Osteoblast (primary cell): ENCODE data around the gene FUS. TPM values are rescaled to one million over a fixed set of nuclear protein-coding genes. Genes with fewer than 3 reads are reported as not detected.

Source experiments
- DNase-seq: peaks from one replicate; pipeline ENCODE4 v3.0.0; 2011; ENCODE audit warnings: low spot score, mixed read lengths; ENCODE audit not compliant: insufficient read length; ENCODE audit errors: missing footprints
- H2AFZ ChIP-seq: 2 replicates; pipeline ENCODE4 v1.6.0; 2011; ENCODE audit warnings: mild to moderate bottlenecking, low read length
- H3K27ac ChIP-seq: 2 replicates; pipeline ENCODE4 v1.5.1; 2011; ENCODE audit warnings: mild to moderate bottlenecking, low read depth, low read length, moderate library complexity
- H3K27me3 ChIP-seq: 2 replicates; pipeline ENCODE4 v1.6.0; 2012; ENCODE audit warnings: mild to moderate bottlenecking, control low read depth, inconsistent platforms, low read length, moderate library complexity; ENCODE audit not compliant: insufficient read depth
- H3K36me3 ChIP-seq: 2 replicates; pipeline ENCODE4 v1.5.1; 2011; ENCODE audit warnings: mild to moderate bottlenecking, low read length, control low read depth, moderate library complexity; ENCODE audit not compliant: insufficient read depth
- H3K4me1 ChIP-seq: 2 replicates; pipeline ENCODE4 v1.5.1; 2011; ENCODE audit warnings: mild to moderate bottlenecking, low read length, control low read depth, moderate library complexity; ENCODE audit not compliant: insufficient read depth
- H3K4me2 ChIP-seq: 2 replicates; pipeline ENCODE4 v1.6.0; 2011; ENCODE audit warnings: mild to moderate bottlenecking, low read length; ENCODE audit not compliant: insufficient read depth
- H3K4me3 ChIP-seq: fragments of 200-600 bp; sonication (generic); 3 replicates; pipeline ENCODE4 v1.5.1; 2012; ENCODE audit warnings: mild to moderate bottlenecking, low read length, inconsistent platforms; ENCODE audit not compliant: insufficient read depth
- H3K79me2 ChIP-seq: 2 replicates; pipeline ENCODE4 v1.6.0; 2012; ENCODE audit warnings: mild to moderate bottlenecking, low read length, control low read depth, inconsistent platforms; ENCODE audit not compliant: insufficient read depth
- H3K9me3 ChIP-seq: 2 replicates; pipeline ENCODE4 v1.5.1; 2011; ENCODE audit warnings: low read depth, low read length, control low read depth
- H4K20me1 ChIP-seq: 2 replicates; pipeline ENCODE4 v1.6.0; 2012; ENCODE audit warnings: mild to moderate bottlenecking, low read length, control low read depth; ENCODE audit not compliant: insufficient read depth
- CTCF ChIP-seq: IDR thresholded peaks from 2 replicates; pipeline ENCODE4 v1.5.1; 2011; ENCODE audit warnings: mild to moderate bottlenecking, low read depth, low read length, moderate library complexity; ENCODE audit errors: extremely low read depth
- total RNA-seq: library from RNA; depleted of rRNA; stranded (reverse); fragments of >200 nt; gene quantifications from 2 replicates; pipeline ENCODE4 v1.2.3, GENCODE V29; 2012

Gene FUS
- total RNA-seq, 1 donor: 24.2 TPM

- no peak overlapping the region for H3K27ac ChIP-seq
- no peak for TF ChIP-seq CTCF
These were observed 32.4 kb upstream of the FUS start for GRCh38 chr16:31147574-31147973.

GRCh38 chr16:31148281-31148728 is 31.6 kb upstream of the FUS start:
- Histone ChIP-seq H3K27ac (no peak overlapping the region), H2AFZ (no peak overlapping the region), H3K27me3 (peaks cover 30% of the 10 kb centered on the region), H3K36me3 (no peaks in the 10 kb centered on the region), H4K20me1 (no peaks in the 10 kb centered on the region), H3K4me3 (no peak overlapping the region), H3K9me3 (no peaks in the 10 kb centered on the region), H3K4me2 (no peak overlapping the region), H3K79me2 (no peaks in the 10 kb centered on the region), H3K4me1 (no peaks in the 10 kb centered on the region)
- TF ChIP-seq CTCF: no peak
- peak; percentile 76 for DNase-seq

More at GRCh38 chr16:31147574-31147973, 32.4 kb upstream of the FUS start:
- Histone ChIP-seq H3K9me3 (no peaks in the 10 kb centered on the region), H3K27me3 (peaks cover 30% of the 10 kb centered on the region), H3K4me2 (no peak overlapping the region), H3K36me3 (no peaks in the 10 kb centered on the region), H2AFZ (no peak overlapping the region), H3K4me3 (no peak overlapping the region), H4K20me1 (no peaks in the 10 kb centered on the region), H3K79me2 (no peaks in the 10 kb centered on the region), H3K4me1 (peaks cover 4% of the 10 kb centered on the region)
- peak; percentile 42 for DNase-seq

- no peaks in the 10 kb centered on the region for H3K79me2 ChIP-seq
- peak; percentile 3 for DNase-seq
- no peak overlapping the region for H3K4me3 ChIP-seq
- TF ChIP-seq CTCF: no peak
- H4K20me1 ChIP-seq: no peaks in the 10 kb centered on the region
- no peak overlapping the region for H2AFZ ChIP-seq
- no peaks in the 10 kb centered on the region for H3K4me1 ChIP-seq
- no peaks in the 10 kb centered on the region for H3K9me3 ChIP-seq
- no peak overlapping the region for H3K4me2 ChIP-seq
- no peaks in the 10 kb centered on the region for H3K36me3 ChIP-seq
- no peak overlapping the region for H3K27ac ChIP-seq
- peaks cover 30% of the 10 kb centered on the region for H3K27me3 ChIP-seq
These were observed 31.0 kb upstream of the FUS start for GRCh38 chr16:31148896-31149295.

GRCh38 chr16:31149332-31149731 is 30.6 kb upstream of the FUS start:
- Histone ChIP-seq H3K79me2 (no peaks in the 10 kb centered on the region), H4K20me1 (no peaks in the 10 kb centered on the region), H3K36me3 (no peaks in the 10 kb centered on the region), H3K4me1 (no peaks in the 10 kb centered on the region), H3K9me3 (no peaks in the 10 kb centered on the region), H3K27ac (no peak overlapping the region), H3K4me3 (no peak overlapping the region), H3K4me2 (no peak overlapping the region), H3K27me3 (peaks cover 30% of the 10 kb centered on the region), H2AFZ (no peak overlapping the region)
- no peak for TF ChIP-seq CTCF
- peak; percentile 51 for DNase-seq
